Measurements from ENCODE around the gene TAF8. TPM values are rescaled to one million over a fixed set of nuclear protein-coding genes. Genes with fewer than 3 reads are reported as not detected.

TAF8 gene
- polyA plus RNA-seq, 3 donors = 13.1 to 24.7 (median 16.6) TPM

DNA sequence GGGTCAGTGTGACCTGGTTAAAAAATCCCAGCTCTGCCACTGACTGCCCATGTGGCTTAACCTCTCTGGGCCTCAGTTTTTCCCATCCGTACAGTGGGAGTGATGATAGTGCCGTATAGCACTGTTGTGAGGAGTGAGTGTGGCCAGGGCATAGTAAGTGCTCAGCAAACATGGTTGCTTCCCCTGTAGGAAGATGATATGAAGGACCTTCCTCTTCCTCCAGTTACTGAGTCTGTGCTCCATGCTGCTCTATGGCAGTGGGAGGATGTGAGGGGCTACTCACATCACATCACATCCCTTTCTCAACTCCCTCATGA lies 79.0 kb downstream of the TAF8 start:
- Histone ChIP-seq H2AFZ (ENCODE audit: insufficient read depth, low read depth, low read length, poor library complexity, severe bottlenecking) (no peak overlapping the region), H3K36me3 (replicated peaks in 1 of 2; ENCODE audit: control insufficient read depth in 1 of 2, insufficient read depth in 2 of 2, low read length in 2 of 2) (no peaks in the 10 kb centered on the region), H3K79me2 (ENCODE audit: insufficient read depth, low read length) (no peaks in the 10 kb centered on the region), H3K4me2 (replicated peaks; ENCODE audit: extremely low read depth, low read length, poor library complexity, severe bottlenecking) (no peak overlapping the region), H3K4me3 (replicated peaks in 1 of 3; ENCODE audit: low read depth in 2 of 3, low read length in 3 of 3) (no peak overlapping the region), H3K27ac (ENCODE audit: low read depth in 1 of 2, low read length in 2 of 2) (no peak overlapping the region), H3K9me3 (replicated peaks in 1 of 2; ENCODE audit: control insufficient read depth in 1 of 2, insufficient read depth in 1 of 2, low read length in 2 of 2) (no peaks in the 10 kb centered on the region), H4K20me1 (ENCODE audit: insufficient read depth, low read length) (no peaks in the 10 kb centered on the region), H3K27me3 (ENCODE audit: control insufficient read depth in 2 of 2, insufficient read depth in 2 of 2, low read length in 2 of 2) (no peaks in the 10 kb centered on the region), H3K9ac (ENCODE audit: insufficient read depth, low read length, poor library complexity, severe bottlenecking) (no peak overlapping the region), H3K4me1 (ENCODE audit: control insufficient read depth in 1 of 2, insufficient read depth in 2 of 2, low read length in 2 of 2) (peaks cover 5 to 6% of the 10 kb centered on the region in 2 donors)
- no peak for DNase-seq
- Mint-ChIP-seq H3K4me1 (peaks cover 7% of the 10 kb centered on the region), H3K27ac (no peak overlapping the region), H3K4me3 (no peak overlapping the region), H3K27me3 (ENCODE audit: low read depth in 3 of 3) (peaks cover 1 to 2% (median 2%) of the 10 kb centered on the region in 3 donors), H3K36me3 (no peaks in the 10 kb centered on the region), H3K9me3 (peaks cover 0 to 3% (median 0%) of the 10 kb centered on the region in 7 donors)
- WGBS (ENCODE audit: insufficient coverage) = 100% methylated on average over 2 of the region's 2 CpGs
- intact Hi-C loops (cut with micrococcal nuclease) = no loop called here
- TF ChIP-seq, protein P1, sequence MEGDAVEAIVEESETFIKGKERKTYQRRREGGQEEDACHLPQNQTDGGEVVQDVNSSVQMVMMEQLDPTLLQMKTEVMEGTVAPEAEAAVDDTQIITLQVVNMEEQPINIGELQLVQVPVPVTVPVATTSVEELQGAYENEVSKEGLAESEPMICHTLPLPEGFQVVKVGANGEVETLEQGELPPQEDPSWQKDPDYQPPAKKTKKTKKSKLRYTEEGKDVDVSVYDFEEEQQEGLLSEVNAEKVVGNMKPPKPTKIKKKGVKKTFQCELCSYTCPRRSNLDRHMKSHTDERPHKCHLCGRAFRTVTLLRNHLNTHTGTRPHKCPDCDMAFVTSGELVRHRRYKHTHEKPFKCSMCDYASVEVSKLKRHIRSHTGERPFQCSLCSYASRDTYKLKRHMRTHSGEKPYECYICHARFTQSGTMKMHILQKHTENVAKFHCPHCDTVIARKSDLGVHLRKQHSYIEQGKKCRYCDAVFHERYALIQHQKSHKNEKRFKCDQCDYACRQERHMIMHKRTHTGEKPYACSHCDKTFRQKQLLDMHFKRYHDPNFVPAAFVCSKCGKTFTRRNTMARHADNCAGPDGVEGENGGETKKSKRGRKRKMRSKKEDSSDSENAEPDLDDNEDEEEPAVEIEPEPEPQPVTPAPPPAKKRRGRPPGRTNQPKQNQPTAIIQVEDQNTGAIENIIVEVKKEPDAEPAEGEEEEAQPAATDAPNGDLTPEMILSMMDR (IDR thresholded peaks at IDR 0.05) = no peak

DNA sequence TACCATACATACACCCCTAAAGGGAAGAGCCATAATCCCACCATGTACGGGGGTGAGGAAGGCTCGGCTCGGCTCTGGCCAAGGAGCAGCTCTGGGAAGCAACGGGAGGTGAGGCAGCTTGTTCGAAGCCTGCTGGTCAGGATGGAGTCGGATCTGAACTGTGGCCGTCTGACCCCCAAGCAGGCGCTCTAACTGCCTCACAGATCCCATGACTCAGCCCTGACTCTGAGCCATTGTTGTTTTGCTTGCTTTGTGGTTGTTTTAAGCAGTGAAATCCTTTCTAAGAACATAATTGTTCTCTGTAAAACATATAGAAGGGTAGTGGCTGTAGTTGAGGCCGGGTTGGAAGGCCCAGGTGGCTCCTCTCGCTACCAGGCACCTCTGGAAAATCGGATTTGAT lies 81.2 kb downstream of the TAF8 start:
- no peaks in the 10 kb centered on the region for H3K79me2 ChIP-seq (ENCODE audit: insufficient read depth, low read length)
- peaks cover 0 to 2% (median 0%) of the 10 kb centered on the region in 7 donors for H3K9me3 Mint-ChIP-seq
- 97% methylated on average over 8 of the region's 11 CpGs for WGBS (ENCODE audit: insufficient coverage)

More for the DNA sequence above, 81.2 kb downstream of the TAF8 start:
- Histone ChIP-seq H3K4me2 (replicated peaks; ENCODE audit: extremely low read depth, low read length, poor library complexity, severe bottlenecking) (no peak overlapping the region), H3K4me1 (ENCODE audit: control insufficient read depth in 1 of 2, insufficient read depth in 2 of 2, low read length in 2 of 2) (peaks cover 0 to 1% of the 10 kb centered on the region in 2 donors), H3K9me3 (replicated peaks in 1 of 2; ENCODE audit: control insufficient read depth in 1 of 2, insufficient read depth in 1 of 2, low read length in 2 of 2) (no peaks in the 10 kb centered on the region), H3K27ac (ENCODE audit: low read depth in 1 of 2, low read length in 2 of 2) (no peak overlapping the region), H3K27me3 (ENCODE audit: control insufficient read depth in 2 of 2, insufficient read depth in 2 of 2, low read length in 2 of 2) (no peaks in the 10 kb centered on the region), H3K4me3 (replicated peaks in 1 of 3; ENCODE audit: low read depth in 2 of 3, low read length in 3 of 3) (no peak overlapping the region), H3K36me3 (replicated peaks in 1 of 2; ENCODE audit: control insufficient read depth in 1 of 2, insufficient read depth in 2 of 2, low read length in 2 of 2) (no peaks in the 10 kb centered on the region), H3K9ac (ENCODE audit: insufficient read depth, low read length, poor library complexity, severe bottlenecking) (no peak overlapping the region), H4K20me1 (ENCODE audit: insufficient read depth, low read length) (no peaks in the 10 kb centered on the region), H2AFZ (ENCODE audit: insufficient read depth, low read depth, low read length, poor library complexity, severe bottlenecking) (no peak overlapping the region)
- Mint-ChIP-seq H3K36me3 (no peaks in the 10 kb centered on the region), H3K27me3 (ENCODE audit: low read depth in 3 of 3) (peaks cover 2 to 3% (median 3%) of the 10 kb centered on the region in 3 donors), H3K27ac (no peak overlapping the region), H3K4me1 (peaks cover 2% of the 10 kb centered on the region), H3K4me3 (no peak overlapping the region)
- intact Hi-C loops (cut with micrococcal nuclease) = no loop called here
- DNase-seq = no peak
- TF ChIP-seq, protein P1 (IDR thresholded peaks at IDR 0.05) = no peak

Measured in CD14-positive monocyte (primary cell).